ENCODE measurements around the gene C9orf152.

C9orf152 gene

GRCh38 chr9:110180511-110181434 is 27.2 kb downstream of the C9orf152 start:
- DNase-seq (ENCODE audit: low read depth) = no peak

- no peak for DNase-seq (ENCODE audit: low read depth)
Measured at GRCh38 chr9:110179734-110180133, 28.2 kb downstream of the C9orf152 start.

GRCh38 chr9:110178281-110178680 is 29.7 kb downstream of the C9orf152 start:
- no peak for DNase-seq (ENCODE audit: low read depth)

- no peak for DNase-seq (ENCODE audit: low read depth)
Measured at GRCh38 chr9:110175275-110175968, 32.5 kb downstream of the C9orf152 start.

- DNase-seq (ENCODE audit: low read depth) = no peak
Measured at GRCh38 chr9:110173322-110173642, 34.7 kb downstream of the C9orf152 start.

GRCh38 chr9:110170357-110171257 is 37.4 kb downstream of the C9orf152 start:
- DNase-seq (ENCODE audit: low read depth) = no peak

GRCh38 chr9:110168486-110168885 is 39.5 kb downstream of the C9orf152 start:
- DNase-seq (ENCODE audit: low read depth) = no peak

GRCh38 chr9:110161940-110162339 is 46.0 kb downstream of the C9orf152 start:
- no peak for DNase-seq (ENCODE audit: low read depth)

- DNase-seq (ENCODE audit: low read depth) = no peak
Measured at GRCh38 chr9:110160685-110161084, 47.3 kb downstream of the C9orf152 start.

GRCh38 chr9:110160123-110160522 is 47.8 kb downstream of the C9orf152 start:
- no peak for DNase-seq (ENCODE audit: low read depth)

GRCh38 chr9:110157823-110158664 is 49.9 kb downstream of the C9orf152 start:
- DNase-seq (ENCODE audit: low read depth) = no peak

- DNase-seq (ENCODE audit: low read depth) = no peak
Measured at GRCh38 chr9:110156902-110157301, 51.1 kb downstream of the C9orf152 start.

GRCh38 chr9:110156416-110156815 is 51.5 kb downstream of the C9orf152 start:
- DNase-seq (ENCODE audit: low read depth) = no peak

- no peak for DNase-seq (ENCODE audit: low read depth)
Measured at GRCh38 chr9:110155751-110156150, 52.2 kb downstream of the C9orf152 start.

- DNase-seq (ENCODE audit: low read depth) = no peak
Measured at GRCh38 chr9:110153431-110153830, 54.5 kb downstream of the C9orf152 start.

GRCh38 chr9:110152704-110153374 is 55.1 kb downstream of the C9orf152 start:
- no peak for DNase-seq (ENCODE audit: low read depth)

All from stimulated activated CD8-positive, alpha-beta memory T cell treated with anti-CD3 and anti-CD28 coated beads, Interleukin-15, amount 100 ng/mL, for 1 hour (primary cell).